GM21737 (cell line): Measurements from ENCODE around the gene NAALADL2.

Experiments
- ATAC-seq: cut with Tn5 transposase; IDR thresholded peaks from one replicate; pipeline ENCODE4 v1.9.1; 2021; ENCODE audit warnings: mild to moderate bottlenecking, moderate library complexity; ENCODE audit not compliant: unreplicated experiment

The NAALADL2 gene

GRCh38 chr3:174859114-174859735, at the start of gene NAALADL2:
TSS of gene NAALADL2 (plus strand) at chr3:174859334.
- no peak for ATAC-seq

GRCh38 chr3:174810254-174810653, 48.9 kb upstream of the NAALADL2 start:
- ATAC-seq: no peak

GRCh38 chr3:174812172-174812862, 46.8 kb upstream of the NAALADL2 start:
- ATAC-seq: no peak

- no peak for ATAC-seq
These were observed 43.4 kb upstream of the NAALADL2 start for GRCh38 chr3:174815750-174816149.

GRCh38 chr3:174820885-174821284, 38.2 kb upstream of the NAALADL2 start:
- no peak for ATAC-seq

- ATAC-seq: no peak
These were observed 37.7 kb upstream of the NAALADL2 start for GRCh38 chr3:174821477-174821876.

GRCh38 chr3:174822320-174822719, 36.8 kb upstream of the NAALADL2 start:
- no peak for ATAC-seq

GRCh38 chr3:174826069-174826468, 33.1 kb upstream of the NAALADL2 start:
- no peak for ATAC-seq

- no peak for ATAC-seq
These were observed 14.4 kb upstream of the NAALADL2 start for GRCh38 chr3:174844746-174845145.

GRCh38 chr3:174846055-174846454, 13.1 kb upstream of the NAALADL2 start:
- ATAC-seq: no peak

- no peak for ATAC-seq
These were observed 4.1 kb upstream of the NAALADL2 start for GRCh38 chr3:174854987-174855386.

GRCh38 chr3:174857301-174857700, 1.8 kb upstream of the NAALADL2 start:
- ATAC-seq: no peak

GRCh38 chr3:174858353-174858752, 781 bp upstream of the NAALADL2 start:
- ATAC-seq: no peak

GRCh38 chr3:174859756-174860155, 622 bp downstream of the NAALADL2 start:
- ATAC-seq: no peak

- ATAC-seq: no peak
These were observed 3.0 kb downstream of the NAALADL2 start for GRCh38 chr3:174862101-174862500.

- ATAC-seq: no peak
These were observed 3.5 kb downstream of the NAALADL2 start for GRCh38 chr3:174862666-174863065.

- no peak for ATAC-seq
These were observed 4.4 kb downstream of the NAALADL2 start for GRCh38 chr3:174863488-174863887.

- no peak for ATAC-seq
These were observed 10.3 kb downstream of the NAALADL2 start for GRCh38 chr3:174869448-174869847.

- ATAC-seq: no peak
These were observed 14.9 kb downstream of the NAALADL2 start for GRCh38 chr3:174873832-174874657.

- no peak for ATAC-seq
These were observed 23.7 kb downstream of the NAALADL2 start for GRCh38 chr3:174882789-174883188.

GRCh38 chr3:174883881-174884675, 24.9 kb downstream of the NAALADL2 start:
- ATAC-seq: no peak
